Measurements from ENCODE around the gene FLVCR2. TPM values are rescaled to one million over a fixed set of nuclear protein-coding genes. Genes with fewer than 3 reads are reported as not detected.

Gene FLVCR2
- total and polyA plus RNA-seq, 2 experiments from 2014 or later: 1.4 to 3.1 TPM

DNA sequence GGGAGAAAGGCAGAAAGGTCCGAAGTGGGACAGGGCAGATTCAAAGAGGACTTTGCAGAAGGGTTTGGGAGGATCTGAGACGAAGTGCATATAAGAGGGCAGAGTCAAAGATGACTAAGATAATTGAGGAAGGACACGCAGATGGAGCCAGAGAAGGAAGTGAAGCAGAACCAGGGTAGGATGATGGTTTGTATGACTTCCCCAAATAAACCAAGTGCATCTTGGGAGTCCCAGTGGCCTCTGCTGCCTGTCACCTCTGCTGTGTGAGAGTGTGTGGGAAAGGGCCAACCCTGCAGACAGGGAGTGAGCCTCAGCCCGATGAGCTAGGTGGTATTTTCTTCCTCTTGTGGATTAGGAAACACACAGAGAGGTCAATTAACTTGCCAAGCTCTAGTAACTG is 36.8 kb downstream of the FLVCR2 start:
- no peaks in the 10 kb centered on the region for H3K9me3 Mint-ChIP-seq
- Histone ChIP-seq H3F3A (replicated peaks; ENCODE audit: low read depth) (no peaks in the 10 kb centered on the region), H3K4me3 (no peak overlapping the region), H3K36me3 (ENCODE audit: insufficient read depth) (no peaks in the 10 kb centered on the region), H3K4me1 (ENCODE audit: insufficient read depth) (no peaks in the 10 kb centered on the region), H2AFZ (no peak overlapping the region), H3K4me2 (no peak overlapping the region), H3K27ac (ENCODE audit: low read depth) (no peak overlapping the region), H3K9me2 (ENCODE audit: insufficient read depth) (no peaks in the 10 kb centered on the region), H3K27me3 (ENCODE audit: insufficient read depth) (no peaks in the 10 kb centered on the region), H3K79me2 (replicated peaks; ENCODE audit: insufficient read depth) (no peaks in the 10 kb centered on the region), H4K20me1 (replicated peaks; ENCODE audit: insufficient read depth) (no peaks in the 10 kb centered on the region)
- no peak overlapping the region for H3K4me3 Mint-ChIP-seq
- no peaks in the 10 kb centered on the region; the same call in 1 of the 3 replicates for H3K36me3 Mint-ChIP-seq (ENCODE audit: low read depth)
- H3K27me3 Mint-ChIP-seq (ENCODE audit: insufficient read depth, low read depth, poor library complexity): no peaks in the 10 kb centered on the region
- no peak for ATAC-seq
- DNase-seq (ENCODE audit: low spot score): no peak
- no peaks in the 10 kb centered on the region for H3K4me1 Mint-ChIP-seq
- TF ChIP-seq EZH2 (IDR thresholded peaks at IDR 0.05; ENCODE audit: low read depth, unreplicated experiment) (no peak), ZNF114 (CRISPR knock-in tag; IDR thresholded peaks at IDR 0.05) (no peak), STAT1 (IDR thresholded peaks at IDR 0.05; ENCODE audit: unreplicated experiment) (no peak), EZH2phosphoT487 (IDR thresholded peaks at IDR 0.05; ENCODE audit: unreplicated experiment) (no peak), CREB1 (CRISPR knock-in tag; IDR thresholded peaks at IDR 0.05; ENCODE audit: low read depth) (no peak), JUNB (IDR thresholded peaks at IDR 0.05; ENCODE audit: unreplicated experiment) (no peak), POLR2AphosphoS5 (IDR thresholded peaks at IDR 0.05; ENCODE audit: low read depth) (no peak), NANOG (IDR thresholded peaks at IDR 0.05; ENCODE audit: borderline replicate concordance) (no peak), ZNF331 (CRISPR knock-in tag; IDR thresholded peaks at IDR 0.05; ENCODE audit: low read depth) (no peak)
- TF ChIP-seq, protein P1, sequence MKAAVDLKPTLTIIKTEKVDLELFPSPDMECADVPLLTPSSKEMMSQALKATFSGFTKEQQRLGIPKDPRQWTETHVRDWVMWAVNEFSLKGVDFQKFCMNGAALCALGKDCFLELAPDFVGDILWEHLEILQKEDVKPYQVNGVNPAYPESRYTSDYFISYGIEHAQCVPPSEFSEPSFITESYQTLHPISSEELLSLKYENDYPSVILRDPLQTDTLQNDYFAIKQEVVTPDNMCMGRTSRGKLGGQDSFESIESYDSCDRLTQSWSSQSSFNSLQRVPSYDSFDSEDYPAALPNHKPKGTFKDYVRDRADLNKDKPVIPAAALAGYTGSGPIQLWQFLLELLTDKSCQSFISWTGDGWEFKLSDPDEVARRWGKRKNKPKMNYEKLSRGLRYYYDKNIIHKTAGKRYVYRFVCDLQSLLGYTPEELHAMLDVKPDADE (IDR thresholded peaks at IDR 0.05): no peak
- TF ChIP-seq, protein P2, sequence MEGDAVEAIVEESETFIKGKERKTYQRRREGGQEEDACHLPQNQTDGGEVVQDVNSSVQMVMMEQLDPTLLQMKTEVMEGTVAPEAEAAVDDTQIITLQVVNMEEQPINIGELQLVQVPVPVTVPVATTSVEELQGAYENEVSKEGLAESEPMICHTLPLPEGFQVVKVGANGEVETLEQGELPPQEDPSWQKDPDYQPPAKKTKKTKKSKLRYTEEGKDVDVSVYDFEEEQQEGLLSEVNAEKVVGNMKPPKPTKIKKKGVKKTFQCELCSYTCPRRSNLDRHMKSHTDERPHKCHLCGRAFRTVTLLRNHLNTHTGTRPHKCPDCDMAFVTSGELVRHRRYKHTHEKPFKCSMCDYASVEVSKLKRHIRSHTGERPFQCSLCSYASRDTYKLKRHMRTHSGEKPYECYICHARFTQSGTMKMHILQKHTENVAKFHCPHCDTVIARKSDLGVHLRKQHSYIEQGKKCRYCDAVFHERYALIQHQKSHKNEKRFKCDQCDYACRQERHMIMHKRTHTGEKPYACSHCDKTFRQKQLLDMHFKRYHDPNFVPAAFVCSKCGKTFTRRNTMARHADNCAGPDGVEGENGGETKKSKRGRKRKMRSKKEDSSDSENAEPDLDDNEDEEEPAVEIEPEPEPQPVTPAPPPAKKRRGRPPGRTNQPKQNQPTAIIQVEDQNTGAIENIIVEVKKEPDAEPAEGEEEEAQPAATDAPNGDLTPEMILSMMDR (conservative IDR thresholded peaks at IDR 0.05; ENCODE audit: low read depth in 2 of 2): no peak
- TF ChIP-seq, protein P3, sequence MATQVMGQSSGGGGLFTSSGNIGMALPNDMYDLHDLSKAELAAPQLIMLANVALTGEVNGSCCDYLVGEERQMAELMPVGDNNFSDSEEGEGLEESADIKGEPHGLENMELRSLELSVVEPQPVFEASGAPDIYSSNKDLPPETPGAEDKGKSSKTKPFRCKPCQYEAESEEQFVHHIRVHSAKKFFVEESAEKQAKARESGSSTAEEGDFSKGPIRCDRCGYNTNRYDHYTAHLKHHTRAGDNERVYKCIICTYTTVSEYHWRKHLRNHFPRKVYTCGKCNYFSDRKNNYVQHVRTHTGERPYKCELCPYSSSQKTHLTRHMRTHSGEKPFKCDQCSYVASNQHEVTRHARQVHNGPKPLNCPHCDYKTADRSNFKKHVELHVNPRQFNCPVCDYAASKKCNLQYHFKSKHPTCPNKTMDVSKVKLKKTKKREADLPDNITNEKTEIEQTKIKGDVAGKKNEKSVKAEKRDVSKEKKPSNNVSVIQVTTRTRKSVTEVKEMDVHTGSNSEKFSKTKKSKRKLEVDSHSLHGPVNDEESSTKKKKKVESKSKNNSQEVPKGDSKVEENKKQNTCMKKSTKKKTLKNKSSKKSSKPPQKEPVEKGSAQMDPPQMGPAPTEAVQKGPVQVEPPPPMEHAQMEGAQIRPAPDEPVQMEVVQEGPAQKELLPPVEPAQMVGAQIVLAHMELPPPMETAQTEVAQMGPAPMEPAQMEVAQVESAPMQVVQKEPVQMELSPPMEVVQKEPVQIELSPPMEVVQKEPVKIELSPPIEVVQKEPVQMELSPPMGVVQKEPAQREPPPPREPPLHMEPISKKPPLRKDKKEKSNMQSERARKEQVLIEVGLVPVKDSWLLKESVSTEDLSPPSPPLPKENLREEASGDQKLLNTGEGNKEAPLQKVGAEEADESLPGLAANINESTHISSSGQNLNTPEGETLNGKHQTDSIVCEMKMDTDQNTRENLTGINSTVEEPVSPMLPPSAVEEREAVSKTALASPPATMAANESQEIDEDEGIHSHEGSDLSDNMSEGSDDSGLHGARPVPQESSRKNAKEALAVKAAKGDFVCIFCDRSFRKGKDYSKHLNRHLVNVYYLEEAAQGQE (IDR thresholded peaks at IDR 0.05; ENCODE audit: unreplicated experiment): no peak
- TF ChIP-seq, protein P4, sequence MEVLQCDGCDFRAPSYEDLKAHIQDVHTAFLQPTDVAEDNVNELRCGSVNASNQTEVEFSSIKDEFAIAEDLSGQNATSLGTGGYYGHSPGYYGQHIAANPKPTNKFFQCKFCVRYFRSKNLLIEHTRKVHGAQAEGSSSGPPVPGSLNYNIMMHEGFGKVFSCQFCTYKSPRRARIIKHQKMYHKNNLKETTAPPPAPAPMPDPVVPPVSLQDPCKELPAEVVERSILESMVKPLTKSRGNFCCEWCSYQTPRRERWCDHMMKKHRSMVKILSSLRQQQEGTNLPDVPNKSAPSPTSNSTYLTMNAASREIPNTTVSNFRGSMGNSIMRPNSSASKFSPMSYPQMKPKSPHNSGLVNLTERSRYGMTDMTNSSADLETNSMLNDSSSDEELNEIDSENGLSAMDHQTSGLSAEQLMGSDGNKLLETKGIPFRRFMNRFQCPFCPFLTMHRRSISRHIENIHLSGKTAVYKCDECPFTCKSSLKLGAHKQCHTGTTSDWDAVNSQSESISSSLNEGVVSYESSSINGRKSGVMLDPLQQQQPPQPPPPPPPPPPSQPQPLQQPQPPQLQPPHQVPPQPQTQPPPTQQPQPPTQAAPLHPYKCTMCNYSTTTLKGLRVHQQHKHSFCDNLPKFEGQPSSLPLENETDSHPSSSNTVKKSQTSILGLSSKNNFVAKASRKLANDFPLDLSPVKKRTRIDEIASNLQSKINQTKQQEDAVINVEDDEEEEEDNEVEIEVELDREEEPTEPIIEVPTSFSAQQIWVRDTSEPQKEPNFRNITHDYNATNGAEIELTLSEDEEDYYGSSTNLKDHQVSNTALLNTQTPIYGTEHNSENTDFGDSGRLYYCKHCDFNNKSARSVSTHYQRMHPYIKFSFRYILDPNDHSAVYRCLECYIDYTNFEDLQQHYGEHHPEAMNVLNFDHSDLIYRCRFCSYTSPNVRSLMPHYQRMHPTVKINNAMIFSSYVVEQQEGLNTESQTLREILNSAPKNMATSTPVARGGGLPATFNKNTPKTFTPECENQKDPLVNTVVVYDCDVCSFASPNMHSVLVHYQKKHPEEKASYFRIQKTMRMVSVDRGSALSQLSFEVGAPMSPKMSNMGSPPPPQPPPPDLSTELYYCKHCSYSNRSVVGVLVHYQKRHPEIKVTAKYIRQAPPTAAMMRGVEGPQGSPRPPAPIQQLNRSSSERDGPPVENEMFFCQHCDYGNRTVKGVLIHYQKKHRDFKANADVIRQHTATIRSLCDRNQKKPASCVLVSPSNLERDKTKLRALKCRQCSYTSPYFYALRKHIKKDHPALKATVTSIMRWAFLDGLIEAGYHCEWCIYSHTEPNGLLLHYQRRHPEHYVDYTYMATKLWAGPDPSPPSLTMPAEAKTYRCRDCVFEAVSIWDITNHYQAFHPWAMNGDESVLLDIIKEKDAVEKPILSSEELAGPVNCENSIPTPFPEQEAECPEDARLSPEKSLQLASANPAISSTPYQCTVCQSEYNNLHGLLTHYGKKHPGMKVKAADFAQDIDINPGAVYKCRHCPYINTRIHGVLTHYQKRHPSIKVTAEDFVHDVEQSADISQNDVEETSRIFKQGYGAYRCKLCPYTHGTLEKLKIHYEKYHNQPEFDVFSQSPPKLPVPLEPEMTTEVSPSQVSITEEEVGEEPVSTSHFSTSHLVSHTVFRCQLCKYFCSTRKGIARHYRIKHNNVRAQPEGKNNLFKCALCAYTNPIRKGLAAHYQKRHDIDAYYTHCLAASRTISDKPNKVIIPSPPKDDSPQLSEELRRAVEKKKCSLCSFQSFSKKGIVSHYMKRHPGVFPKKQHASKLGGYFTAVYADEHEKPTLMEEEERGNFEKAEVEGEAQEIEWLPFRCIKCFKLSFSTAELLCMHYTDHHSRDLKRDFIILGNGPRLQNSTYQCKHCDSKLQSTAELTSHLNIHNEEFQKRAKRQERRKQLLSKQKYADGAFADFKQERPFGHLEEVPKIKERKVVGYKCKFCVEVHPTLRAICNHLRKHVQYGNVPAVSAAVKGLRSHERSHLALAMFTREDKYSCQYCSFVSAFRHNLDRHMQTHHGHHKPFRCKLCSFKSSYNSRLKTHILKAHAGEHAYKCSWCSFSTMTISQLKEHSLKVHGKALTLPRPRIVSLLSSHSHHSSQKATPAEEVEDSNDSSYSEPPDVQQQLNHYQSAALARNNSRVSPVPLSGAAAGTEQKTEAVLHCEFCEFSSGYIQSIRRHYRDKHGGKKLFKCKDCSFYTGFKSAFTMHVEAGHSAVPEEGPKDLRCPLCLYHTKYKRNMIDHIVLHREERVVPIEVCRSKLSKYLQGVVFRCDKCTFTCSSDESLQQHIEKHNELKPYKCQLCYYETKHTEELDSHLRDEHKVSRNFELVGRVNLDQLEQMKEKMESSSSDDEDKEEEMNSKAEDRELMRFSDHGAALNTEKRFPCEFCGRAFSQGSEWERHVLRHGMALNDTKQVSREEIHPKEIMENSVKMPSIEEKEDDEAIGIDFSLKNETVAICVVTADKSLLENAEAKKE (CRISPR knock-in tag; IDR thresholded peaks at IDR 0.05): no peak
- H3K27ac Mint-ChIP-seq: no peak overlapping the region
